ENCODE measurements around the gene MSANTD7. TPM values are rescaled to one million over a fixed set of nuclear protein-coding genes. Genes with fewer than 3 reads are reported as not detected.

MSANTD7 gene
- polyA plus RNA-seq, 3 donors: 5.0 to 7.6 (median 7.3) TPM

DNA sequence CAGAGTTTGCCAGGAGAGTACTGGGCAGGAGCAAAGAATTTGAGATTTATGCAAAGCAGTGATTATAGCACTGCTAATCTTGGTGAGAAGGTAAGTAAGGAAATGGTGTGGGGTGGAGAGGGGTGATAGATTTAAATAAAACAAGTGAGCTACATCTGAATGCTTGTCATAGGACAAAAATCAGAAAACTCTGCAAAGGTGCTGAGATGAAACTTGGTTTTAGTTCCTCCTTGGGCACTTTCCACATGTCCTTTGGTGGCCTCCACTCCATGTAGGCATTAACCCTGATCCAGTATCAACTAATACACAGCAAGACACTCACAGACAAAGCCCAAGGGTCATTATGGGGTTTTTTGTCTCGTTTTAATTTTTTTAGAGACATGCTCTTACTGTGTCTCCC, 37.7 kb upstream of the MSANTD7 start:
- H4K20me1 ChIP-seq (ENCODE audit: insufficient read depth, low read length): no peaks in the 10 kb centered on the region
- Mint-ChIP-seq H3K9me3 (no peaks in the 10 kb centered on the region), H3K4me1 (peaks cover 13% of the 10 kb centered on the region), H3K27ac (no peak overlapping the region), H3K4me3 (no peak overlapping the region), H3K36me3 (no peaks in the 10 kb centered on the region), H3K27me3 (ENCODE audit: low read depth in 3 of 3) (peaks cover 0 to 3% (median 2%) of the 10 kb centered on the region in 3 donors)
- peak overlapping the region; percentile 0 for H2AFZ ChIP-seq (ENCODE audit: insufficient read depth, low read depth, low read length, poor library complexity, severe bottlenecking)
- H3K4me2 ChIP-seq (replicated peaks; ENCODE audit: extremely low read depth, low read length, poor library complexity, severe bottlenecking): no peak overlapping the region
- H3K4me3 ChIP-seq (replicated peaks in 1 of 3; ENCODE audit: low read depth in 2 of 3, low read length in 3 of 3): no peak overlapping the region
- no peaks in the 10 kb centered on the region for H3K9me3 ChIP-seq (replicated peaks in 1 of 2; ENCODE audit: control insufficient read depth in 1 of 2, insufficient read depth in 1 of 2, low read length in 2 of 2)
- peaks cover 0 to 3% of the 10 kb centered on the region in 2 donors for H3K4me1 ChIP-seq (ENCODE audit: control insufficient read depth in 1 of 2, insufficient read depth in 2 of 2, low read length in 2 of 2)
- no peaks in the 10 kb centered on the region for H3K27me3 ChIP-seq (ENCODE audit: control insufficient read depth in 2 of 2, insufficient read depth in 2 of 2, low read length in 2 of 2)
- TF ChIP-seq, protein P1, sequence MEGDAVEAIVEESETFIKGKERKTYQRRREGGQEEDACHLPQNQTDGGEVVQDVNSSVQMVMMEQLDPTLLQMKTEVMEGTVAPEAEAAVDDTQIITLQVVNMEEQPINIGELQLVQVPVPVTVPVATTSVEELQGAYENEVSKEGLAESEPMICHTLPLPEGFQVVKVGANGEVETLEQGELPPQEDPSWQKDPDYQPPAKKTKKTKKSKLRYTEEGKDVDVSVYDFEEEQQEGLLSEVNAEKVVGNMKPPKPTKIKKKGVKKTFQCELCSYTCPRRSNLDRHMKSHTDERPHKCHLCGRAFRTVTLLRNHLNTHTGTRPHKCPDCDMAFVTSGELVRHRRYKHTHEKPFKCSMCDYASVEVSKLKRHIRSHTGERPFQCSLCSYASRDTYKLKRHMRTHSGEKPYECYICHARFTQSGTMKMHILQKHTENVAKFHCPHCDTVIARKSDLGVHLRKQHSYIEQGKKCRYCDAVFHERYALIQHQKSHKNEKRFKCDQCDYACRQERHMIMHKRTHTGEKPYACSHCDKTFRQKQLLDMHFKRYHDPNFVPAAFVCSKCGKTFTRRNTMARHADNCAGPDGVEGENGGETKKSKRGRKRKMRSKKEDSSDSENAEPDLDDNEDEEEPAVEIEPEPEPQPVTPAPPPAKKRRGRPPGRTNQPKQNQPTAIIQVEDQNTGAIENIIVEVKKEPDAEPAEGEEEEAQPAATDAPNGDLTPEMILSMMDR (IDR thresholded peaks at IDR 0.05): no peak
- no peaks in the 10 kb centered on the region for H3K36me3 ChIP-seq (replicated peaks in 1 of 2; ENCODE audit: control insufficient read depth in 1 of 2, insufficient read depth in 2 of 2, low read length in 2 of 2)
- no CpG with 5 or more reads among the region's 1 CpG for WGBS (ENCODE audit: insufficient coverage)
- no peak overlapping the region for H3K27ac ChIP-seq (ENCODE audit: low read depth in 1 of 2, low read length in 2 of 2)
- intact Hi-C loops (cut with micrococcal nuclease): no loop called here
- H3K9ac ChIP-seq (ENCODE audit: insufficient read depth, low read length, poor library complexity, severe bottlenecking): no peak overlapping the region
- no peaks in the 10 kb centered on the region for H3K79me2 ChIP-seq (ENCODE audit: insufficient read depth, low read length)
- no peak for DNase-seq

- Histone ChIP-seq H3K4me1 (ENCODE audit: control insufficient read depth in 1 of 2, insufficient read depth in 2 of 2, low read length in 2 of 2) (peaks cover 0 to 3% of the 10 kb centered on the region in 2 donors), H3K4me2 (replicated peaks; ENCODE audit: extremely low read depth, low read length, poor library complexity, severe bottlenecking) (no peak overlapping the region), H3K27ac (ENCODE audit: low read depth in 1 of 2, low read length in 2 of 2) (no peak overlapping the region), H3K4me3 (replicated peaks in 1 of 3; ENCODE audit: low read depth in 2 of 3, low read length in 3 of 3) (no peak overlapping the region), H3K27me3 (ENCODE audit: control insufficient read depth in 2 of 2, insufficient read depth in 2 of 2, low read length in 2 of 2) (no peaks in the 10 kb centered on the region), H3K9ac (ENCODE audit: insufficient read depth, low read length, poor library complexity, severe bottlenecking) (no peak overlapping the region), H3K79me2 (ENCODE audit: insufficient read depth, low read length) (no peaks in the 10 kb centered on the region), H3K36me3 (replicated peaks in 1 of 2; ENCODE audit: control insufficient read depth in 1 of 2, insufficient read depth in 2 of 2, low read length in 2 of 2) (no peaks in the 10 kb centered on the region), H2AFZ (ENCODE audit: insufficient read depth, low read depth, low read length, poor library complexity, severe bottlenecking) (no peak overlapping the region), H4K20me1 (ENCODE audit: insufficient read depth, low read length) (no peaks in the 10 kb centered on the region), H3K9me3 (replicated peaks in 1 of 2; ENCODE audit: control insufficient read depth in 1 of 2, insufficient read depth in 1 of 2, low read length in 2 of 2) (no peaks in the 10 kb centered on the region)
- no peak for DNase-seq
- Mint-ChIP-seq H3K27me3 (ENCODE audit: low read depth in 3 of 3) (peaks cover 0 to 2% (median 0%) of the 10 kb centered on the region in 3 donors), H3K36me3 (no peaks in the 10 kb centered on the region), H3K27ac (no peak overlapping the region), H3K9me3 (no peaks in the 10 kb centered on the region), H3K4me1 (peaks cover 13% of the 10 kb centered on the region), H3K4me3 (no peak overlapping the region)
- intact Hi-C loops (cut with micrococcal nuclease): no loop called here
- WGBS (ENCODE audit: insufficient coverage): 87% methylated on average over 4 of the region's 5 CpGs
- TF ChIP-seq, protein P1 (IDR thresholded peaks at IDR 0.05): no peak
Observed at GRCh38 chr10:14801723-14802122, 36.4 kb upstream of the MSANTD7 start.

Data from CD14-positive monocyte (primary cell).